Measurements from ENCODE around the gene S1PR2. TPM values are rescaled to one million over a fixed set of nuclear protein-coding genes. Genes with fewer than 3 reads are reported as not detected.

Gene S1PR2
- total RNA-seq, 1 experiment from 2014 or later: 6.9 TPM

- CTCF ChIA-PET: interaction anchor here (0.7 kb wide), 1 partner anchor 747 kb away, joined by 4 read pairs; no protein-coding TSS in a partner anchor
- TSS peak; percentile 59 for BruUV-seq (replicated peaks)
- Histone ChIP-seq H3K79me2 (ENCODE audit: low read depth) (peaks cover 44% of the 10 kb centered on the region), H3K9me3 (ENCODE audit: insufficient read depth, low read depth) (no peaks in the 10 kb centered on the region), H3K4me1 (replicated peaks; ENCODE audit: insufficient read depth) (peaks cover 18% of the 10 kb centered on the region), H3K36me3 (ENCODE audit: low read depth) (peaks cover 20% of the 10 kb centered on the region), H4K20me1 (ENCODE audit: insufficient read depth) (peaks cover 12% of the 10 kb centered on the region), H3K9me2 (ENCODE audit: insufficient read depth) (no peaks in the 10 kb centered on the region), H2AFZ (peak overlapping the region; percentile 88), H3K4me2 (peak overlapping the region; percentile 80), H3K27ac (no peak overlapping the region), H3F3A (ENCODE audit: insufficient read depth, low read depth) (peaks cover 33% of the 10 kb centered on the region), H3K4me3 (peak overlapping the region; percentile 87), H3K27me3 (ENCODE audit: insufficient read depth, low read depth) (no peaks in the 10 kb centered on the region)
- POLR2A ChIA-PET (ENCODE audit: unreplicated experiment): interaction anchor here (0.7 to 2.0 kb wide), 2 partner anchors 11 to 57 kb away, joined by 3 to 8 read pairs; partner anchors contain the start of gene MRPL4
- TF ChIP-seq CTCF (conservative IDR thresholded peaks at IDR 0.05) (no peak), EZH2 (IDR thresholded peaks at IDR 0.05; ENCODE audit: low read depth) (no peak)
- no peak for DNase-seq
- intact Hi-C loops (cut with micrococcal nuclease; ENCODE audit: unreplicated experiment): no loop called here
Measured at GRCh38 chr19:10195199-10195519, 36.0 kb downstream of the S1PR2 start.

- H3K36me3 ChIP-seq (ENCODE audit: low read depth): peaks cover 25% of the 10 kb centered on the region
- DNase-seq: peak; percentile 88 to 97
- H2AFZ ChIP-seq: peak within 1 kb of the TSS; percentile 88
- H3K27ac ChIP-seq: peak within 1 kb of the TSS; percentile 2; the same call in 1 of the 2 replicates
- peak within 1 kb of the TSS; percentile 80 for H3K4me2 ChIP-seq
- H3K9me2 ChIP-seq (ENCODE audit: insufficient read depth): no peaks in the 10 kb centered on the region
- H3K4me3 ChIP-seq: peak within 1 kb of the TSS; percentile 87
- peaks cover 38% of the 10 kb centered on the region for H3F3A ChIP-seq (ENCODE audit: insufficient read depth, low read depth)
- BruUV-seq (replicated peaks): no TSS peak
- intact Hi-C loops (cut with micrococcal nuclease; ENCODE audit: unreplicated experiment): loop anchor here (5.0 kb wide), 2 partner anchors 38 to 58 kb away; partner anchors contain the start of genes MRPL4 and S1PR2
- no peak for TF ChIP-seq CTCF (conservative IDR thresholded peaks at IDR 0.05)
- TF ChIP-seq EZH2 (IDR thresholded peaks at IDR 0.05; ENCODE audit: low read depth): no peak
- H3K4me1 ChIP-seq (replicated peaks; ENCODE audit: insufficient read depth): peaks cover 18% of the 10 kb centered on the region
- H3K79me2 ChIP-seq (ENCODE audit: low read depth): peaks cover 49% of the 10 kb centered on the region
- H4K20me1 ChIP-seq (ENCODE audit: insufficient read depth): peaks cover 16% of the 10 kb centered on the region
- CTCF ChIA-PET: no interaction called here
- POLR2A ChIA-PET (ENCODE audit: unreplicated experiment): interaction anchor here (0.6 to 2.0 kb wide), 3 partner anchors 11 to 57 kb away, joined by 3 to 10 read pairs (median 8); partner anchors contain the start of gene MRPL4
- no peaks in the 10 kb centered on the region for H3K27me3 ChIP-seq (ENCODE audit: insufficient read depth, low read depth)
- H3K9me3 ChIP-seq (ENCODE audit: insufficient read depth, low read depth): no peaks in the 10 kb centered on the region
Measured at GRCh38 chr19:10194500-10195198, 36.5 kb downstream of the S1PR2 start, which contains the start of gene DNMT1. TSS of gene DNMT1 (minus strand) at chr19:10194953. CDS start at chr19:10194899, 54 bp downstream.

- no peaks in the 10 kb centered on the region for H3K27me3 ChIP-seq (ENCODE audit: insufficient read depth, low read depth)
- DNase-seq: peak in 1 of 2 experiments; percentile 60
- no peaks in the 10 kb centered on the region for H3K9me3 ChIP-seq (ENCODE audit: insufficient read depth, low read depth)
- H3K36me3 ChIP-seq (ENCODE audit: low read depth): peaks cover 26% of the 10 kb centered on the region
- peak overlapping the region; percentile 2; the same call in 1 of the 2 replicates for H3K27ac ChIP-seq
- peak overlapping the region; percentile 88 for H2AFZ ChIP-seq
- TF ChIP-seq CTCF (conservative IDR thresholded peaks at IDR 0.05) (no peak), EZH2 (IDR thresholded peaks at IDR 0.05; ENCODE audit: low read depth) (no peak)
- no peaks in the 10 kb centered on the region for H3K9me2 ChIP-seq (ENCODE audit: insufficient read depth)
- peaks cover 56% of the 10 kb centered on the region for H3K79me2 ChIP-seq (ENCODE audit: low read depth)
- CTCF ChIA-PET: no interaction called here
- H3K4me2 ChIP-seq: peak overlapping the region; percentile 80
- H4K20me1 ChIP-seq (ENCODE audit: insufficient read depth): peaks cover 19% of the 10 kb centered on the region
- peak overlapping the region; percentile 87 for H3K4me3 ChIP-seq
- intact Hi-C loops (cut with micrococcal nuclease; ENCODE audit: unreplicated experiment): loop anchor here (5.0 kb wide), 2 partner anchors 38 to 58 kb away; partner anchors contain the start of genes MRPL4 and S1PR2
- H3K4me1 ChIP-seq (replicated peaks; ENCODE audit: insufficient read depth): peaks cover 18% of the 10 kb centered on the region
- peaks cover 39% of the 10 kb centered on the region for H3F3A ChIP-seq (ENCODE audit: insufficient read depth, low read depth)
- POLR2A ChIA-PET (ENCODE audit: unreplicated experiment): interaction anchor here (0.6 to 2.0 kb wide), 2 partner anchors 12 to 20 kb away, joined by 8 to 10 read pairs; no protein-coding TSS in a partner anchor
- BruUV-seq (replicated peaks): TSS peak; percentile 52
Measured at GRCh38 chr19:10193790-10194499, 37.2 kb downstream of the S1PR2 start.

Measured in PC-9 (cell line).